Breast epithelium (tissue), 4 donors: ENCODE data around the gene SLC43A2. TPM values are rescaled to one million over a fixed set of nuclear protein-coding genes. Genes with fewer than 3 reads are reported as not detected.

ENCODE experiments used
- DNase-seq, 2 donors: peaks; one replicate each; pipeline ENCODE4 v3.0.0-alpha.2; 2019; ENCODE audit warnings: low spot score in 2 of 2
- H3K27ac ChIP-seq, 2 donors: fragments of 200-600 bp; sonication (generic) in 1 of 2; one replicate each; pipeline ENCODE4 v1.5.1; 2016 to 2019; ENCODE audit warnings: mild to moderate bottlenecking in 1 of 2
- H3K27me3 ChIP-seq, 2 donors: fragments of 200-600 bp; sonication (generic) in 1 of 2; one replicate each; pipeline versions ENCODE4 v1.5.1 to v1.6.0; 2017 to 2019; ENCODE audit warnings: control low read depth in 1 of 2, mild to moderate bottlenecking in 1 of 2
- H3K36me3 ChIP-seq: fragments of 200-600 bp; one replicate; pipeline ENCODE4 v1.5.1; 2019
- H3K4me1 ChIP-seq, 2 donors: fragments of 200-600 bp; sonication (generic); one replicate each; pipeline ENCODE4 v1.5.1; 2016 to 2019; ENCODE audit warnings: control low read depth in 1 of 2
- H3K4me3 ChIP-seq, 3 donors: fragments of 200-600 bp; sonication (generic); 1 replicate in 2 of 3; 2 replicates in 1 of 3; pipeline ENCODE4 v1.5.1; 2016 to 2019; ENCODE audit warnings: mild to moderate bottlenecking in 3 of 3, moderate library complexity in 2 of 3
- H3K9me3 ChIP-seq, 2 donors: fragments of 200-600 bp; sonication (generic) in 1 of 2; one replicate each; pipeline ENCODE4 v1.5.1; 2016 to 2019; ENCODE audit warnings: control low read depth in 1 of 2
- CTCF ChIP-seq, 3 donors: fragments of 450-650 bp; IDR thresholded peaks; one replicate each; pipeline ENCODE4 v1.5.1; 2016 to 2017; ENCODE audit warnings: antibody characterized with exemption in 3 of 3, mild to moderate bottlenecking in 3 of 3, moderate library complexity in 3 of 3
- POLR2A ChIP-seq: fragments of 450-650 bp; IDR thresholded peaks from one replicate; pipeline ENCODE4 v1.6.1; 2016; ENCODE audit warnings: antibody characterized with exemption, mild to moderate bottlenecking, moderate library complexity
- POLR2AphosphoS5 ChIP-seq, 3 donors: sonication (generic); formaldehyde crosslinking; IDR thresholded peaks; one replicate each; pipeline ENCODE4 v1.6.1; 2017; ENCODE audit warnings: antibody characterized with exemption in 3 of 3
- intact Hi-C: fragments of 100-400 bp; cut with DNase I; formaldehyde crosslinking; loops from one replicate; pipeline ENCODE4 v1.15.1; 2023; ENCODE audit warnings: low total_unique reads
- total RNA-seq, 3 donors: library from RNA; depleted of rRNA; stranded (reverse); fragments of >200 nt; gene quantifications; one replicate each; pipeline ENCODE4 v1.1.0, GENCODE V29; 2016

SLC43A2 gene
- total RNA-seq, 3 donors from 2014 or later = 13.8 to 18.9 (median 14.9) TPM

DNA sequence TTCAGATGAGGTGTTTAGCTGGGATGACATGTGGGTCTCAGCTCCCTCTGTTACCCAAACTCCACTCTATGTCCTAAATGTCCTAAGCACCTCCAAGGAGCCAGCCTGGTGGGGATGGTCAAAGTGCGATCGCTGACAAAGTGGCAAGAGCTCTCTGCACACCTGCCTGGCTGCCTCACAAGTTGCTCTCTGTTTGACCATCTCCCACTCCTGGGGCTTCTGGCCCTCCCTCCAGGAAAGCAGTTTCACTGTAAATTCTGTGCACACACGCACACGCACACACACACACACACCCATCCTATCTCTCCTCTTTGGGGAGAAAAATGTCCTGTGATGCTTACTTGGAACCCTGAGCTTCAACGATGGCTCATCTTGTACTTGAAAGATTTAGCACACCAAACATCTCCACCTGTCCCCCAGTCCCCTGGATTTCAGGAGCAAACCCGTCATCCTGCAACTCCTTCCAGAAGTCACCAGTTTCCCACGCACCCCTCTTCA is 67.7 kb downstream of the SLC43A2 start:
- intact Hi-C loops = no loop called here
- Histone ChIP-seq H3K27ac (peak overlapping the region in 1 of 2 donors; percentile 7), H3K4me3 (peak overlapping the region; percentile 86 to 94 (median 92)), H3K36me3 (no peaks in the 10 kb centered on the region), H3K27me3 (no peaks in the 10 kb centered on the region), H3K9me3 (no peaks in the 10 kb centered on the region), H3K4me1 (peaks cover 0 to 7% of the 10 kb centered on the region in 2 donors)
- TF ChIP-seq CTCF (IDR thresholded peaks at IDR 0.05) = no peak
- no peak for TF ChIP-seq POLR2A
- no peak for TF ChIP-seq POLR2AphosphoS5 (IDR thresholded peaks at IDR 0.05)
- DNase-seq = no peak

GRCh38 chr17:1560101-1560857 is 68.4 kb downstream of the SLC43A2 start:
- peaks cover 0 to 7% of the 10 kb centered on the region in 2 donors for H3K4me1 ChIP-seq
- peak overlapping the region; percentile 7 to 14 for H3K27ac ChIP-seq
- H3K4me3 ChIP-seq = peak overlapping the region in 2 of 3 donors; percentile 3 to 92
- intact Hi-C loops = no loop called here
- no peaks in the 10 kb centered on the region for H3K36me3 ChIP-seq
- no peaks in the 10 kb centered on the region for H3K27me3 ChIP-seq
- DNase-seq = no peak
- H3K9me3 ChIP-seq = no peaks in the 10 kb centered on the region
- TF ChIP-seq POLR2AphosphoS5 (IDR thresholded peaks at IDR 0.05) (no peak), POLR2A (no peak), CTCF (IDR thresholded peaks at IDR 0.05) (no peak)

GRCh38 chr17:1559047-1560043 is 69.3 kb downstream of the SLC43A2 start:
- Histone ChIP-seq H3K4me3 (no peak overlapping the region), H3K27me3 (no peaks in the 10 kb centered on the region), H3K36me3 (no peaks in the 10 kb centered on the region), H3K4me1 (peaks cover 0 to 7% of the 10 kb centered on the region in 2 donors), H3K27ac (peak overlapping the region; percentile 21 to 25), H3K9me3 (no peaks in the 10 kb centered on the region)
- TF ChIP-seq CTCF (IDR thresholded peaks at IDR 0.05) (no peak), POLR2A (no peak), POLR2AphosphoS5 (IDR thresholded peaks at IDR 0.05) (no peak)
- intact Hi-C loops = no loop called here
- no peak for DNase-seq

- Histone ChIP-seq H3K4me3 (no peak overlapping the region), H3K36me3 (no peaks in the 10 kb centered on the region), H3K4me1 (peaks cover 0 to 7% of the 10 kb centered on the region in 2 donors), H3K27ac (peak overlapping the region in 1 of 2 donors; percentile 21), H3K9me3 (no peaks in the 10 kb centered on the region), H3K27me3 (no peaks in the 10 kb centered on the region)
- TF ChIP-seq POLR2AphosphoS5 (IDR thresholded peaks at IDR 0.05) (no peak), POLR2A (no peak), CTCF (IDR thresholded peaks at IDR 0.05) (no peak)
- DNase-seq = no peak
- intact Hi-C loops = no loop called here
Observed at GRCh38 chr17:1558401-1558800, 70.2 kb downstream of the SLC43A2 start.
